IPS DF 19.7 (cell line): ENCODE data around the gene ZCCHC4.

Experiments used
- DNase-seq: peaks from one replicate; pipeline ENCODE4 v3.0.0-alpha.2; 2013; ENCODE audit warnings: low read depth, low spot score

ZCCHC4 gene, protein sequence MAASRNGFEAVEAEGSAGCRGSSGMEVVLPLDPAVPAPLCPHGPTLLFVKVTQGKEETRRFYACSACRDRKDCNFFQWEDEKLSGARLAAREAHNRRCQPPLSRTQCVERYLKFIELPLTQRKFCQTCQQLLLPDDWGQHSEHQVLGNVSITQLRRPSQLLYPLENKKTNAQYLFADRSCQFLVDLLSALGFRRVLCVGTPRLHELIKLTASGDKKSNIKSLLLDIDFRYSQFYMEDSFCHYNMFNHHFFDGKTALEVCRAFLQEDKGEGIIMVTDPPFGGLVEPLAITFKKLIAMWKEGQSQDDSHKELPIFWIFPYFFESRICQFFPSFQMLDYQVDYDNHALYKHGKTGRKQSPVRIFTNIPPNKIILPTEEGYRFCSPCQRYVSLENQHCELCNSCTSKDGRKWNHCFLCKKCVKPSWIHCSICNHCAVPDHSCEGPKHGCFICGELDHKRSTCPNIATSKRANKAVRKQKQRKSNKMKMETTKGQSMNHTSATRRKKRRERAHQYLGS

DNA sequence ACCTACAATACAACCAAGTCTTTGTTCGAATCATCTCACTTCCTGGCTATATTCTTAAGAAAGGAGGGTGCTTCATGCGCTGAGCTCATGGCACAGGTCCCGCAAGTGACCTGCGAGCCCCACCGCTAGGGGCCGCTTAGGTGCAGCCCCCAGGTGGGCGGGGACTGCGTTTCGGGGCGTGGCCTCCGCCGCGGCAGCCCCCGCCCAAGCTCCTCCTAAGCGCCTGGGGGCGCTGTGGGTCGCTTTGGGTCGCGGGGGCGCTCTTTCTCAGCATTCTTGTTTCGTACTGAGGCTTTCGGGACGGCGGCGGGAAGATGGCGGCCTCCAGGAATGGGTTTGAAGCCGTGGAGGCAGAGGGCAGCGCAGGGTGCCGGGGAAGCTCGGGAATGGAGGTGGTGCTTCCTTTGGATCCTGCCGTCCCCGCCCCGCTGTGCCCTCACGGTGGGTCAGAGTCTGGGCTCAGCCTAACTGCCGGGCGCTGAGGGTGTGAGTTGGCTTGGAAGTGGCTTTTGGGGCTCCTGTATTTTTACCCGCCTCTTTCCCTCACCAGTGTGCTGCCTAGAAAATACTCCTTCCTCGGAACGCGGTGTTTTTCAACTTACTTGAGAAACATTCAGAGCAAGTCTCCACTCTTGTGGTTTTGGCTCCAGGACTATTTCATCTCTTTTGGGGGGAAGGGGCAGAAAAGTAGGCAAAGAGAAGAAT is at the start of gene ZCCHC4:
TSS of gene ZCCHC4 (plus strand) at position 279 of the 705 bp plus-strand sequence. CDS start at position 315, 36 bp downstream.
- DNase-seq = peak; percentile 42

DNA sequence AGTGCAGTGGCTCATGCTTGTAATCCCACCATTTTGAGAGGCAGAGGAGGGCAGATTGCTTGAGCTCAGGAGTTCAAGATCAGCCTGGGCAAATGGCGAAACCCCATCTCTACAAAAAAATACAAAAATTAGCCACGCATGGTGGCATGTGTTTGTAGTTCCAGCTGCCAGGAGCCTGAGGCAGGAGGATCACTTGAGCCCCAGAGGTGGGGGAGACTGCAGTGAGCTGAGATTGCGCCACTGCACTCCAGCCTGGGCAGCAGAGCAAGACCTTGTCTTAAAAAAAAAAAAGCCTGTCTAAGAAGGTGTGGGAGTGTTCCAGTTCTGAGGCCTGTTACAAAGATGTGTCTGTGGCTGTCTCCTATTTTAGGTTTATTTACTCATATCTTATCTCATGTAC is 40.7 kb upstream of the ZCCHC4 start:
- DNase-seq = no peak

DNA sequence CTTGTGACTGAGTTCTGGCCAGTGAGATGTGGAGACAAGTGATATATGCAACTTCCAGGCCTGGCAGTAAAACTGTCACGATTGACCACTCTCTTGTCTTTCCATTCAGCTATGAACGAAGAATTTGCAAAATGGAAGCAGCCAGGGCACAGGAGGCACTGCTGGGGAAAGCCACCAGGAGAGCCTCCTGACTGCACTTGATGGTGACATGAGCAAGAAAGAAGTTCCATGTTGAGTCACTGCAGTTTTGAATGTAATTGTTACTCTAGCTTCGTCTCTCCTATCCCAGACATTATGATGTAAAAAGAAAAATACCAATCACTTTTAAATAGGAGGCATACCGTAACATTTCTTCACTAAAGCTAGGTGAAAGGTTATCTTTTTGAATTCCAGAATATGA is 32.4 kb upstream of the ZCCHC4 start:
- DNase-seq = no peak

DNA sequence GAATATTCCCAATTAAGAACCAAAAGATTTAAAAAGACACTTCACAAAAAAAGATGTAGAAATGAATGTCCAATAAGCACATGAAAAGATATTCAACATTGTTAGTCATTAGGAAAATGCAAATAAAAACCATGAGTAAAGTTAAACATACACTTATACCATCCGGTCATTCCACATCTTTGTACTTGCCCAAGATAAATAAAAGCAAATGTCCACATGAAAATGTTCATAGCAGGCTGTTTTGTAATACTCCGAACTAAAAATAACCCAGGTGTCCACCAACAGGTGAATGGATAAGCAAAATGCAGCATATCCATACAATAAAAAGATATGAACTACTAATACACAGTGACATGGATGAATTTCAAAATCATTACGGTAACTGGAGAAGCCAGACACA is 28.6 kb upstream of the ZCCHC4 start:
- no peak for DNase-seq

DNA sequence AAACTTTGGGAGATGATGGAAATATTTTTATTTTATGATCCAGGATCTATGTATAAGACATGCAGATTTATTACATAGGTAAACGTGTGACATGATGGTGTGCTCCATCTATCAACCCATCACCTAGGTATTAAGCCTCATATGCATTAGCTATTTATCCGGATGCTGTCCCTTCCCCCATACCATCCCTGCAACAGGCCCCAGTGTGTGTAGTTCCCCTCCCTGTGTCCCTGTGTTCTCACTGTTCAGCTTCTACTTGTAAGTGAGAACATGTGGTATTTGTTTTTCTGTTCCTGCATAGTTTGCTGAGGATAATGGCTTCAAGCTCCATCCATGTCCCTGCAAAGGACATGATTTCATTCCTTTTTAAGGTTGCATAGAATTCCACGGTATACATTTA is 28.1 kb upstream of the ZCCHC4 start:
- DNase-seq = no peak

DNA sequence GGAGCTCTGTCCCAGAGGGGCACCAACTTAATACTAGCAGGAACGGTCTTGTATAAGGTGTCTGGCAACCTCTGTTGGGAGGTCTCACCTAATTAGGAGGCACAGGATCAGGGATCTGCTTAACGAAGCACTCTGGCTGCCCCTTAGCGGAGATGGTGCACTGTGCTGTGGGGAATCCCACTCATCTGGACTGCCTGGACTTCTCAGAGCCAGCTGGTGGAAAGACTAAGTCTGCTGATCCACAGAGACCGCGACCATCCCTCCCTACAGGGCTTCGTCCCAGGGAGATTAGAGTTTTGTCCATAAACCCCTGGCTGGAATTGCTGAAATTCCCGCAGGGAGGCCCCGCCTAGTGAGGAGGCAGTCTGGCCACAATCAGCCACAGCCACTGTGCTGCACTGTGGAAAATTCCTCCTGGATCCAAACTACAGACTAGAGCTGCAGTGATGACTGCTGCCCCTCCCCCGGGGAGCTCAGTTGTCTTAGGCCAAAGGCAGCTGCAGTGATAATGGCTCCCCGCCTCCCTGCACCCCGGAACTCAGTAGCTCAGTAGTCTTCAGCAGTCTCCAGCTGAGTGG is 22.0 kb upstream of the ZCCHC4 start:
- DNase-seq = no peak

DNA sequence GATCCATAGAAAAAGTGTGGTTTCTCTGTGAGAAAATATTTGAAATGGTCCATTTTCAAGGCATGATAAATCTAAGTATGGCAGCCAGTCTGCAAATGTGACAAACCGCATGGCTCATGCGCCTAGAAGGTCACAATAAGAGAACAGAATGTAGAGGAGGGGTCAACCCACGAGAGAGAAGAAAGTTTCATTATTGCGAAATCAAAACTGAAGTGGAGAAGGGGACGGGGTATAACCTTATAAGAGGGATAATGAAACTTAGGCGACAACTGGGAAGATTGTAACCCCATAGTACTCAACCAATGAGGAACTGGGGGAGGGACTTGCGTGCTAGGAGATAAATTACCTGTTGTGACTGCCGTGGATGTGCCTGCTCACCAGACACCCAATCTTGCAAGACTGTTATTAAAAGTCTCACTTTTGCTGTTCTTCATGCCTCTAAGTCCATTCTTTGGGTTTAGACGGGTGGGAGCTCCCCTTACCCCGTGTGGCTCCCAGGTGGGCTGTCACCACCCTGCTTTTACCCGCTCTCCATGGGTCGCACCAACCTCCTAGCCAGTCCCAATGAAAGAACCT is 21.3 kb upstream of the ZCCHC4 start:
- DNase-seq = no peak

DNA sequence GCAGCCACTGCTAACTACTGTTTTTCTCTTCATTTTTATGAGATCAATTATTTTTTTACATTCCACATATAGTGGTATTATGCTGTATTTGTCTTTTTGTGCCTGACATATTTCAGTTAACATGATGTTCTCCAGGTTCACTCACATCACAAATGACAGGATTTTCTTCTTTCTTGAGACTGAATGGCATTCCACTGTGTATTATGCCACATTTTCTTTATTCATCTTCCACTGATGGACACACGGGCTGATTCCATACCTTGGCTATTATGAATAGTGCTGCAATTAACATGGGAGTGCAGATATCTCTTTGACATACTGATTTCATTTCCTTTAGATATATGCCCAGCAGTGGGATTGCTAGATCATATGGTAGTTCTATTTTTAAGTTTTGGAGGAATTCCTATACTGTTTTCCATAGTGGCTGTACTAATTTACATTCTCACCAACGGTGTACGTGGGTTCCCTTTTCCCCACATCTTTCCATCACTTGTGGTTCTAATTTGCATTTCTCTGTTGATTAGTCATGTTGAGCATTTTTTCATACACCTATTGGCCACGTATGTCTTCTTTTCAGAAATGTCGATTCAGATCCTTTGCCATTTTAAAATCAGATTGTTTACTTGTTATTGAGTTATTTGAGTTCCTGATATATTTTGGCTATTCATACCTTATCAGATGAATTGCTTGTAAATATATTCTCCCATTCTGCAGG is 14.9 kb upstream of the ZCCHC4 start:
- no peak for DNase-seq

DNA sequence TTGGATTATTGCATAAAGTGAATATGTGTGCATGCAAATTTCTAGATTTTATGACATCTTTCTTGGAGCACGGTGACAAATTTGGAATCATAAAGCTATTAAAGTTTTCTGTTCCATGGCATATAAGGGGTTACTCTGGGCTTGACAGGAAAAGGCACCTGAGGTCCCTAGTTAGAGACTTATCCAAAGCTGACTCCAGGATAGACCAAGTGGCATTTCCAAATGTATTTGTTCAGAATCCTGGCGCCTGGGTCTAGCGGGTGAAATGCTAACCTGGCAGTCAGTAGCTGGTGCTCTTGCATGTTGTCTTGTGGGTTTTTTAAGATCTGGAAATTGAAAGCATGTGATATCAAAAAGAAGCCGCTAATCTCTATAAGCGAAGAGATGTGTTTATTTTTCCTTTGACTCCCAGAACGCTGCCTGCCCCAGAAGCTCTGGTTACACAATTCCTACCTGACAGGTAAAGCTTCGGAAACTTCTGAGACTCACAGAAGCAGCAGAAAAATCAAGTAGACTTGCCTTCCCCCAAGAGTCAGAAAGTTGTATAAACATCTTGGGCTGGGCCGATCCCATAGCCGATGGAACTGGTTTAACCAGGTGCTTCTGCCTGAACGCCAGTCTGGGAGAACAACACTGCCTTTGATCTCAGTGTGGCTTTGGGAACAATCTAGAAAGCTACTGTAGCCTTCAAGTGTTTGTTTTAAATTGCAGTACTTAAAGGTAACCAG is 12.9 kb upstream of the ZCCHC4 start:
- DNase-seq = no peak

DNA sequence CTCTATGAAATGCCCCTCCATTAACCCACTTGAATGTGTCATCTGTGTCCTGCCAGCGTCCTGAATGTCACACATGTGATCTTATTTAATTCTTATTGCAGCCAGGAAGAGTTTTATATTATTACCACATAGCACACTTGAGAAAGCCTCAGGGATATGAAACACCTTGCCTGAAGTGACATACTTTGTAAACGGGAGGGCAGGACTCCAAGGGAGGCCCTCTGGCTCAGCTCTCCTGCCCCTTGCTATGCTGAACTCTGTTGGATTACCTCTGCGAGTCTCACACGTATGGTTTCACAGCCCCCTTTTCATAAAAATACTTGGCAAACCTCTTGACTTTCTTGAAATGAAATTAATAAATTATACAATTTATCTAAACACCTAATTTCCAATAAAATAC is 11.1 kb upstream of the ZCCHC4 start:
- no peak for DNase-seq

DNA sequence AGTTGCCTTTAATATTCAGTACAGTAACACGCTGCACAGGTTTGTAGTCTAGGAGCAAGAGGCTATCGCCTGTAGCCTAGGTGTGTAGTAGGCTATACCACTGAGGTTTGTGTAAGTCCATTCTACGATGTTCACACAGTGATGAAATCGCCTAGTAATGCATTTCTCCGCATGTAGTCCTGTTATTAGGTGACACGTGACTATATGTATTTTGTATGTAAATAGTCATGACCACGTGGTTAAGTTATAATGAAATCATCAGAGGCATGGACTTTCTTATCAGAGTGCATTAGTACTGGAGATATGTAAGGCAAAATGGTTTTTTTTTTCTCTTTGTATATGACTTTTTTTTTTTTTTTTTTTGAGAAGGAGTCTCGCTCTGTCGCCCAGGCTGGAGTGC is 9.9 kb upstream of the ZCCHC4 start:
- DNase-seq = no peak

DNA sequence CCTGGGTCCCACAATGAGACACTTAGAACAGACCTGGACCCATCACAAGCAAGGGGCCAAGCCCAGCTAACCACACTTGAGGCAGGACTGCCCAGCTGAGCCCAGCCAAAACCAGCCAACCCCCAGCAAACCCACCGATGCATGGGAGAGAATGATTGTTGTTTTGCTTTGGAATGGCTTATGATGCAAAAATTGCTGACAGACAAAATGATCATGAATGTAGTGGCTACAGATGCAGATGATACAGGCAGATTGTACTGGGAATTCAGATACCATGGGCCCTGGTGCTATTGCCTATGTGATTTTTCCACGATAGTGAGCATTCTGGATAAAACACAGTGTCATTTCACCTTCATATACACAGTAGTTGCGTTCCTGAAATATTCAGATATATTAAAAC is 9.0 kb upstream of the ZCCHC4 start:
- DNase-seq = no peak

DNA sequence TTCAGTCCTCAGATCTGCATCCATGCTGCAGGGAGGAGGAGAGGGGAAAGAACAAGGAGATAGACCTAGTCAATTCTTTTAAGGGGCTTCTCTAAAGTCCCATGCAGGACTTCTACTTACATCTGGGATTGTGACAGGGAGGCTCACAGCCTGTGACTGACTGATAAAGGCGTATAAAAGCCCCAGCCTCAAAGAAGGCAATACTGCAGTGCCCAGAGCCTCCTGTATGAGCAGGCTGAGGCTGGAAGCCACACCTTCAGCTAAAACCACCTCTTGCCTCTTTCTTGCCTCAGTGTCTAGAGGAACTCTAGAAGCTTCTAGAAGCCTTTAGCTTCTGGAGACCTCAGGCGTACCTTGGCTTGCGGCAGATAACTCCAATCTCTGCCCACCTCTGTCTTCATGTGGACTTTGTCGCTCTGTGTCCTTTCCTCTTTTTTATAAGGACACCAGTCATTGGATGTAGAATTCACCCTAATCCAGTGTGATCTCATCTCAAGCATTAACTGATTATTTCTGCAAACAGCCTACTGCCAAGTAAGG is 6.0 kb upstream of the ZCCHC4 start:
- no peak for DNase-seq

DNA sequence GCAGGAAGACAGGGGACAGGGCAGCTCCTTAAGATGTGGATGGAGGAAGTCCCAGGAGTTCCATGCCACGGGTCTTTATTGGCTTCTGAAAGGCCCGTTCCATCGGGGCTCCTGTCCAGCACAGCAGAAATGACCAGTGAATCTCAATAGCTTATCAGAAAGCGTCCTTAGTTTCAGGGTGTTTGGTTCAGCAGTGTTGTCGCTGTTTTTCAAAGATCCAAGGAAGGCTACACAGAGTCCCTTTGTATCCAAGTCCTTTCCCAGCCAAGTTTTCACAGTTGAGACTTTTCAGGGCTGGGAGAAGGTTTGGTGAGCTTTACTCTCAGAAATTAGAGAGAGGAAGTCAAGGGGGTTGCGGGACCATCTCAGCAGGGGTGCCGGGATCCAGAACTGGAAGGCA is 5.0 kb upstream of the ZCCHC4 start:
- DNase-seq = no peak

DNA sequence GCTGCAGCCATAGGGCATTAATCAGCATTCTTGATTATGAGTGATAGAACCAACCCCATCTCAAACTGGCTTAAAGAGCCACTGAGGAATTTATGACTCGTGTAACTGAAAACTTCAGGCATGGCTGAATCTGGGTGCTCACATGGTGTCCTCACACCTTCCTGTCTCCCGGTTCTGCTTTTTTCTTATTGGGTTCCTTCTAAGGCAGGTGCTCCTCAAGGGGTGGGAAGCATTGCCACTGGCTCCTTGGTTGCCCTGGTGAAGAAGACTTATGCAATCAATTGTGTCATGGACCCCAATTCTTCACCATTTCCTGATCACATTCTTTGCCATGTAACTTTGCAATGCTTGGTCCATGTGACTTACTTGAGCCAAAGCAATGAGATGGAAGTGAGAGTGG is 4.3 kb upstream of the ZCCHC4 start:
- DNase-seq = no peak

DNA sequence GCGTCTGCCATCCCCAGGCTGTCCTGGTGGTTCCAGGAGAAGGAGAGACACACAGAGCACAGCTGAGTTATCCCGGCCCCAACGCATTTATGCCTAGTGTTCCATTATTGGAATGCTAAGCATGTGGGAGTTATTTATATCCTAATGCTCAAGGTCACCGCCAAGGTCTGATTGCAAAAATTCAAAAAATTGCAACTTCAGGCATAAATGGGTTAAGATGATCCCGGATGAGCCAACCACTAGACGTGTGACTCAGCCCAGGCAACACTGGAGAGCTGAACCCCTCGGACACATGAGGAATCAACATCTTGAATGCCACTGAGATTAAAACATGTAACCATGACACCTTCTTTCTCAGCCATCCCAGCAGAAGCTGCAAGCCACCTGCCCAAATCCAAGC is 3.8 kb upstream of the ZCCHC4 start:
- no peak for DNase-seq

DNA sequence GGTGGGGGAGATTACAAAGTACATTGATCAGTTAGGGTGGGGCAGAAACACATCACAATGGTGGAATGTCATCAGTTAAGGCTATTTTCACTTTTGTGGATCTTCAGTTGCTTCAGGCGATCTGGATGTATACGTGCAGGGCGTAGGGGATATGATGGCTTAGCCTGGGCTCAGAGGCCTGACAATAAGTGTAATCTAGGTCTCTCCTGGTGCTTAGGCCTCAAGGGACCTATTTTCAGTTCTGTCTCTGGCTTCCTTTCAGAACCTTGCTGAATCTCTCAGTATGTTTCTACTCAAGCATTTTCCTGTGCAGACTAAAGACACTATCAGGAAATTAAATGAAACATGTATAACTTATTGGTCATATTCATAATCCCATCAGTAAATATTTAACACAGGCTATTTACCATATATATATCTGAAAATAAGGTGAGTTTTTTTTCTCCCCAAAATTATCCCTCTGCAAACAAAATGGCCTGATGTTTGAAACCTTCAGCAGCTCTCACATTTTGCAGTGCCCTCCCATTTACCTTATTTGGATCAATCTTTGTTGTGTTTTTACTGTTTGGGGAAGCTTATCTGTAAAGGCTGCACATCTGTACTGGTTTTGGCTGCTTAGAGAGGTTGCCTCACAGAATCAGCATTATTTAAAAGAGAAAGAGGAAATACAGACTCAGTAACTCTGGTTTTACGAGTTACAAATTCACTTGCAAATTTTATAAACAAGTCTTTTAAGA is 2.3 kb upstream of the ZCCHC4 start:
- DNase-seq = no peak

DNA sequence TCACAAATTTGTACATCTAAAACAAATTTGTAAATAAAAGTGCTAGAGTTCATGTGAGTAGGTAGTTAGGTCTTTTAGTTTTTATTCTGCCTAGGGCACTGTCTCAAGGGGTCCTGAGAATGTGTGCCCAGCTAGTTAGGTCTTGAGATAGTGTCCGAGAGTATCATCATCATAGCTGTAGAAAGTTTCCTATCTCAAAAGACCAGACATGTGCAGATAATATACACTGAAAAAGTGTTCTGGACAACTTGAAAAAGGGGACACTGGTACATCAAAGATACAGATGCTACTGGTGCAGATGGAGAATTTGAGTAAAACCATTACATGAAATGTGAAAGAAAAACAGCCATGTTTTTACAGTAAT is 1.8 kb upstream of the ZCCHC4 start:
- DNase-seq = no peak

DNA sequence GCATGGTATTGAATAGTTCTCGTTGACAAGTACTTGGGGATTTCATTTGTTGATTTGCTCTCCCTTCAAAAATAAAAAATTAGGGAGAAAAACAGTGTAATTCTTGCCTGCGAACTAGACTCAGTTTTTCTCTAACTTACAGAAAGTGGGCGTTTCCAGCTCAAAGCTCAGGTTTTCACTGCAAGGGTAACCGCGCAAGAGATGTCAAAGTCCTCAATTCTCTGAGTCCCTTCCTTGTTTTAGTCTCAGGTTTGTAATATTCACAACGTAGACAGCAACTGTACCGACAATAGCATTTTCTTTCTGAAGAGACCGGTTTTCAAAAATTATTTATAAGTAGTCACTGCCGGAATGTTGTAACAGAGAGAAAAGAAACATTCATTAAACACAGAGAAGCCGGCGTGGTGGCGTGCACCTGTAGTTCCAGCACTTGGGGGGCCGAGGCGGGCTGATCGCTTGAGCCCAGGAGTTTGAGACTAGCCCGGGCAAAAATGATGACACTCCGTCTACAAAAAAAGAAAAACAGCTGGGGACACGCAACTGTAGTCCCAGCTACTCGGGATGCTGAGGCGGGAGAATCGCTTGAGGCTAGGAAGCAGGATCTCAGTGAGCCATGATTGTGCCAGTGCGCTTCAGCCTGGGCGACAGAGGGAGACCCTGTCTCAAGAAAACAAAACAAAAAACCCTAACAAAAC is 774 bp downstream of the ZCCHC4 start:
- DNase-seq = no peak
